Spleen (tissue), 11 donors: Measurements from ENCODE around the gene FBXL13. TPM values are rescaled to one million over a fixed set of nuclear protein-coding genes. Genes with fewer than 3 reads are reported as not detected.
A peak's percentile ranks its signal among the peaks of the same experiment; 100 is the strongest.

Source experiments
- DNase-seq: peaks from one replicate; pipeline ENCODE4 v3.0.0-alpha.2; 2020
- H3K27ac ChIP-seq, 8 donors: fragments of 200-600 bp; sonication (generic) in 7 of 8; 1 replicate in 4 of 8; 2 replicates in 4 of 8; pipeline versions ENCODE4 v1.5.0 to v1.8.0; 2016 to 2021; ENCODE audit warnings: inconsistent platforms in 4 of 8, mild to moderate bottlenecking in 4 of 8, moderate library complexity in 1 of 8
- H3K27me3 ChIP-seq, 7 donors: fragments of 200-600 bp; sonication (generic) in 6 of 7; replicated peaks in 1 of 7; 1 replicate in 4 of 7; 2 replicates in 3 of 7; pipeline versions ENCODE4 v1.5.0 to v1.8.0; 2016 to 2021; ENCODE audit warnings: inconsistent platforms in 3 of 7, mild to moderate bottlenecking in 1 of 7
- H3K36me3 ChIP-seq, 6 donors: fragments of 200-600 bp; sonication (generic) in 5 of 6; 1 replicate in 4 of 6; 2 replicates in 2 of 6; pipeline versions ENCODE4 v1.5.0 to v1.8.0; 2016 to 2021; ENCODE audit warnings: inconsistent platforms in 2 of 6
- H3K4me1 ChIP-seq, 6 donors: fragments of 200-600 bp; sonication (generic) in 5 of 6; 1 replicate in 3 of 6; 2 replicates in 3 of 6; pipeline versions ENCODE4 v1.5.0 to v1.8.0; 2016 to 2021; ENCODE audit warnings: inconsistent platforms in 3 of 6
- H3K4me3 ChIP-seq, 8 donors: fragments of 200-600 bp; sonication (generic) in 7 of 8; 1 replicate in 4 of 8; 2 replicates in 4 of 8; pipeline versions ENCODE4 v1.5.0 to v1.8.0; 2016 to 2021; ENCODE audit warnings: inconsistent platforms in 4 of 8, mild to moderate bottlenecking in 4 of 8, moderate library complexity in 2 of 8
- H3K9me3 ChIP-seq, 8 donors: fragments of 200-600 bp; sonication (generic) in 7 of 8; 1 replicate in 4 of 8; 2 replicates in 4 of 8; pipeline versions ENCODE4 v1.5.0 to v1.8.0; 2016 to 2021; ENCODE audit warnings: inconsistent platforms in 4 of 8
- POLR2A ChIP-seq, 3 donors: fragments of 450-650 bp; IDR thresholded peaks; one replicate each; pipeline ENCODE4 v1.5.1; 2017; ENCODE audit warnings: antibody characterized with exemption in 3 of 3, mild to moderate bottlenecking in 1 of 3
- POLR2AphosphoS5 ChIP-seq, 3 donors: sonication (generic); formaldehyde crosslinking; IDR thresholded peaks; one replicate each; pipeline ENCODE4 v1.5.1; 2017; ENCODE audit warnings: antibody characterized with exemption in 3 of 3
- WGBS, 5 donors: extraction: QIAGEN DNeasy Blood & Tissue Kit in 3 of 5; methylation state at CpG; one replicate each; pipeline versions ENCODE4 v1.1.5 to v1.1.7; 2013 to 2018; 5-methylcytosine and 5-hydroxymethylcytosine counted together
- intact Hi-C: fragments of 100-400 bp; cut with DNase I; formaldehyde crosslinking; loops from one replicate; pipeline ENCODE4 v1.15.0; 2023; ENCODE audit warnings: low total_unique reads
- polyA plus RNA-seq, 3 donors: library from polyadenylated mRNA; stranded (reverse); fragments of 200-250 nt; gene quantifications; one replicate each; pipeline ENCODE4 v1.2.1, GENCODE V29; 2013
- total RNA-seq, 7 donors: library from RNA; depleted of rRNA in 3 of 7; stranded (reverse); fragments of >200 nt in 3 of 7; fragmentation: NEBNext Ultra II Directional in 4 of 7; extraction: Animal tissue kit (Norgen Biotek cat#: 25700) in 4 of 7; gene quantifications; one replicate each; pipeline versions ENCODE4 v1.1.0 to v1.2.1, GENCODE V29; 2016 to 2021
- TF ChIP-seq, protein P1 (sequence below), 11 experiments: fragments of 200-600 bp in 7 of 11; fragments of 450-650 bp in 4 of 11; sonication (generic) in 4 of 11; IDR thresholded peaks in 8 of 11; conservative IDR thresholded peaks in 3 of 11; 1 replicate in 7 of 11; 2 replicates in 4 of 11; pipeline versions ENCODE4 v1.4.0 to v1.8.0; 2016 to 2021; ENCODE audit warnings: antibody characterized with exemption in 11 of 11, inconsistent platforms in 4 of 11, mild to moderate bottlenecking in 1 of 11
- donor health status: healthy with polysubstance abuse.
- donor health status: DM: no; HTN: no; CAD: no; lungs with moderate emphysema.
- donor health status: DM: no; HTN: no; CAD: no.
- donor health status: Bipolar disorder and iron deficiency.
- donor health status: healthy.
- donor health status: DM: no; HTN: no; CAD: no.
- donor health status: DM: yes; HTN: yes; CAD: no.

Gene FBXL13
- total and polyA plus RNA-seq, 10 donors, result 0.09 to 6.6 (median 2.3) TPM

GRCh38 chr7:102834466-102834865 lies 240.1 kb downstream of the FBXL13 start:
- no peaks in the 10 kb centered on the region for H3K27me3 ChIP-seq
- 90 to 96% (median 92%) methylated on average over 1 of the region's 1 CpG for WGBS, 5 donors
- H3K4me1 ChIP-seq, result peaks cover 0 to 3% (median 0%) of the 10 kb centered on the region in 6 donors
- DNase-seq, result no peak
- intact Hi-C loops, result no loop called here
- H3K4me3 ChIP-seq, result no peak overlapping the region
- H3K36me3 ChIP-seq, result peaks cover 0 to 12% (median 0%) of the 10 kb centered on the region in 6 donors
- no peak for TF ChIP-seq POLR2AphosphoS5 (IDR thresholded peaks at IDR 0.05)
- TF ChIP-seq, protein P1, sequence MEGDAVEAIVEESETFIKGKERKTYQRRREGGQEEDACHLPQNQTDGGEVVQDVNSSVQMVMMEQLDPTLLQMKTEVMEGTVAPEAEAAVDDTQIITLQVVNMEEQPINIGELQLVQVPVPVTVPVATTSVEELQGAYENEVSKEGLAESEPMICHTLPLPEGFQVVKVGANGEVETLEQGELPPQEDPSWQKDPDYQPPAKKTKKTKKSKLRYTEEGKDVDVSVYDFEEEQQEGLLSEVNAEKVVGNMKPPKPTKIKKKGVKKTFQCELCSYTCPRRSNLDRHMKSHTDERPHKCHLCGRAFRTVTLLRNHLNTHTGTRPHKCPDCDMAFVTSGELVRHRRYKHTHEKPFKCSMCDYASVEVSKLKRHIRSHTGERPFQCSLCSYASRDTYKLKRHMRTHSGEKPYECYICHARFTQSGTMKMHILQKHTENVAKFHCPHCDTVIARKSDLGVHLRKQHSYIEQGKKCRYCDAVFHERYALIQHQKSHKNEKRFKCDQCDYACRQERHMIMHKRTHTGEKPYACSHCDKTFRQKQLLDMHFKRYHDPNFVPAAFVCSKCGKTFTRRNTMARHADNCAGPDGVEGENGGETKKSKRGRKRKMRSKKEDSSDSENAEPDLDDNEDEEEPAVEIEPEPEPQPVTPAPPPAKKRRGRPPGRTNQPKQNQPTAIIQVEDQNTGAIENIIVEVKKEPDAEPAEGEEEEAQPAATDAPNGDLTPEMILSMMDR (IDR thresholded peaks at IDR 0.05 in 8 of 11, conservative IDR thresholded peaks at IDR 0.05 in 3 of 11), result no peak
- no peak for TF ChIP-seq POLR2A (IDR thresholded peaks at IDR 0.05)
- H3K27ac ChIP-seq, result no peak overlapping the region
- no peaks in the 10 kb centered on the region for H3K9me3 ChIP-seq

DNA sequence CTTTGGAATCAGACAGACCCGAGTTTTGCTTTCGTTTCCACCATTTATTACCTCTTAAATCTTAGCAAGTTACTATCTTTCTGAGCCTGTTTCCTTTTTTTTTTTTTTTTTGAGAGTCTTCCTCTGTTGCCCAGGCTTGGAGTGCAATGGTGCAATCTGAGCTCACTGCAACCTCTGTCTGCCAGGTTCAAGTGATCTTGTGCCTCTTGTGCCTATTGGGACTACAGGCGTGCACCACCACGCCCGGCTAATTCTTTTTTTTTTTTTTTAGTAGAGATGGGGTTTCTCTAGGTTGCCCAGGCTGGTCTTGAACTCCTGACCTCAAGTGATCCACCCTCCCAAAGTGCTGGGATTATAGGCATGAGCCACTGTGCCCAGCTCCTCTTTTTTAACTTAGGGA lies 241.3 kb downstream of the FBXL13 start:
- intact Hi-C loops, result no loop called here
- Histone ChIP-seq H3K9me3 (no peaks in the 10 kb centered on the region), H3K4me1 (peaks cover 0 to 3% (median 0%) of the 10 kb centered on the region in 6 donors), H3K36me3 (peaks cover 0 to 21% (median 0%) of the 10 kb centered on the region in 6 donors), H3K27ac (peak overlapping the region in 3 of 8 donors; percentile 17 to 44 (median 26)), H3K4me3 (no peak overlapping the region), H3K27me3 (no peaks in the 10 kb centered on the region)
- DNase-seq, result no peak
- TF ChIP-seq POLR2A (IDR thresholded peaks at IDR 0.05) (no peak), POLR2AphosphoS5 (IDR thresholded peaks at IDR 0.05) (no peak)
- TF ChIP-seq, protein P1 (IDR thresholded peaks at IDR 0.05 in 8 of 11, conservative IDR thresholded peaks at IDR 0.05 in 3 of 11), result no peak
- 70 to 79% (median 78%) methylated on average over 5 of the region's 5 CpGs for WGBS, 5 donors

DNA sequence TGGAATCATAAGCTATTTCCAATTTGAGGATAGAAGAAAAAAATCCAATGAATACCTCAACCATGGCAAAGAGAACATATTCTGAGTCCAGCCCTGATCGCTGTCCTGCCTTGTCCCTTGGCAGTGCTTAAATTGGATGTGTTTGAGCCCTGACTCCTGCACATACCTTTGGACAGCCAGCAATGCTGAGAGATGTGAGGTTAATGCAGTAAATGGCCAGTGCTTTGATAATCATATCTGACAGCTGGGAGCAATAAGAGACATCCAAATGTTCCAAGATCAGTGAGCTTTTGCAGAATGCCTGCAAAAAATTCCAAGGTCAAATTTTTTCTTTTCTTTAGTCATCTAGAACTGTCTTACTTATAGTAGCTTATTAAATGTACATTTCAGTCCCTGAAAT lies 241.9 kb downstream of the FBXL13 start:
- H3K9me3 ChIP-seq, result no peaks in the 10 kb centered on the region
- 79 to 94% (median 90%) methylated on average over 1 of the region's 1 CpG for WGBS, 5 donors
- no peak for TF ChIP-seq POLR2AphosphoS5 (IDR thresholded peaks at IDR 0.05)
- TF ChIP-seq POLR2A (IDR thresholded peaks at IDR 0.05), result no peak
- TF ChIP-seq, protein P1 (IDR thresholded peaks at IDR 0.05 in 8 of 11, conservative IDR thresholded peaks at IDR 0.05 in 3 of 11), result no peak
- peaks cover 0 to 3% (median 0%) of the 10 kb centered on the region in 6 donors for H3K4me1 ChIP-seq
- no peak for DNase-seq
- H3K27me3 ChIP-seq, result no peaks in the 10 kb centered on the region
- H3K4me3 ChIP-seq, result no peak overlapping the region
- intact Hi-C loops, result no loop called here
- peak overlapping the region in 2 of 8 donors; percentile 13 to 44 for H3K27ac ChIP-seq
- H3K36me3 ChIP-seq, result peaks cover 0 to 21% (median 0%) of the 10 kb centered on the region in 6 donors

- WGBS, 5 donors, result 83 to 97% (median 94%) methylated on average over 2 of the region's 2 CpGs
- no peaks in the 10 kb centered on the region for H3K4me1 ChIP-seq
- no peak overlapping the region for H3K4me3 ChIP-seq
- no peak for TF ChIP-seq POLR2A (IDR thresholded peaks at IDR 0.05)
- TF ChIP-seq, protein P1 (IDR thresholded peaks at IDR 0.05 in 8 of 11, conservative IDR thresholded peaks at IDR 0.05 in 3 of 11), result no peak
- TF ChIP-seq POLR2AphosphoS5 (IDR thresholded peaks at IDR 0.05), result no peak
- H3K27me3 ChIP-seq, result no peaks in the 10 kb centered on the region
- no peak overlapping the region for H3K27ac ChIP-seq
- no peak for DNase-seq
- H3K9me3 ChIP-seq, result no peaks in the 10 kb centered on the region
- H3K36me3 ChIP-seq, result peaks cover 0 to 29% (median 3%) of the 10 kb centered on the region in 6 donors
- intact Hi-C loops, result no loop called here
Observed at GRCh38 chr7:102830197-102830596, 244.4 kb downstream of the FBXL13 start.
